Activated T-cell treated with anti-CD3 and anti-CD28 coated beads, Interleukin-2, amount 50 U/mL, for 24 hours (primary cell): Measurements from ENCODE around the gene RNPEPL1.

Experiments used
- DNase-seq: peaks from one replicate; pipeline ENCODE4 v3.0.0-alpha.2; 2020
- H3K27ac Mint-ChIP-seq: 2 replicates; pipeline ENCODE4 v1.8.0; 2020; ENCODE audit warnings: mild to moderate bottlenecking, mixed read lengths
- H3K27me3 Mint-ChIP-seq: 2 replicates; pipeline ENCODE4 v1.8.0; 2020; ENCODE audit warnings: mixed read lengths
- H3K36me3 Mint-ChIP-seq: 2 replicates; pipeline ENCODE4 v1.8.0; 2020; ENCODE audit warnings: low read depth, mixed read lengths
- H3K4me1 Mint-ChIP-seq: 2 replicates; pipeline ENCODE4 v1.8.0; 2020; ENCODE audit warnings: low read depth, mixed read lengths
- H3K4me3 Mint-ChIP-seq: 2 replicates; pipeline ENCODE4 v1.8.0; 2020; ENCODE audit warnings: mild to moderate bottlenecking, moderate library complexity, mixed read lengths
- H3K9me3 Mint-ChIP-seq: 2 replicates; pipeline ENCODE4 v1.8.0; 2020; ENCODE audit warnings: mixed read lengths

Gene RNPEPL1

GRCh38 chr2:240575101-240575965 is 7.0 kb downstream of the RNPEPL1 start:
- Mint-ChIP-seq H3K27ac (peak overlapping the region; percentile 59), H3K4me3 (no peak overlapping the region), H3K27me3 (no peaks in the 10 kb centered on the region), H3K36me3 (peaks cover 68% of the 10 kb centered on the region), H3K4me1 (peaks cover 33% of the 10 kb centered on the region), H3K9me3 (no peaks in the 10 kb centered on the region)
- DNase-seq = no peak

- Mint-ChIP-seq H3K9me3 (no peaks in the 10 kb centered on the region), H3K27ac (peak overlapping the region; percentile 59), H3K36me3 (peaks cover 69% of the 10 kb centered on the region), H3K27me3 (no peaks in the 10 kb centered on the region), H3K4me3 (no peak overlapping the region), H3K4me1 (peaks cover 31% of the 10 kb centered on the region)
- no peak for DNase-seq
Observed at GRCh38 chr2:240576036-240576435, 7.8 kb downstream of the RNPEPL1 start.

GRCh38 chr2:240576436-240577205 is 8.3 kb downstream of the RNPEPL1 start:
- H3K27ac Mint-ChIP-seq = no peak overlapping the region
- H3K4me1 Mint-ChIP-seq = peaks cover 26% of the 10 kb centered on the region
- H3K4me3 Mint-ChIP-seq = no peak overlapping the region
- no peaks in the 10 kb centered on the region for H3K27me3 Mint-ChIP-seq
- H3K36me3 Mint-ChIP-seq = peaks cover 71% of the 10 kb centered on the region
- DNase-seq = no peak
- H3K9me3 Mint-ChIP-seq = no peaks in the 10 kb centered on the region

GRCh38 chr2:240577281-240578109 is 9.2 kb downstream of the RNPEPL1 start:
- Mint-ChIP-seq H3K4me1 (peaks cover 29% of the 10 kb centered on the region), H3K27me3 (no peaks in the 10 kb centered on the region), H3K36me3 (peaks cover 71% of the 10 kb centered on the region), H3K4me3 (no peak overlapping the region), H3K9me3 (no peaks in the 10 kb centered on the region), H3K27ac (no peak overlapping the region)
- no peak for DNase-seq

GRCh38 chr2:240578110-240578450 is 9.8 kb downstream of the RNPEPL1 start:
- H3K27ac Mint-ChIP-seq = peak overlapping the region; percentile 14
- H3K4me3 Mint-ChIP-seq = no peak overlapping the region
- no peaks in the 10 kb centered on the region for H3K9me3 Mint-ChIP-seq
- no peaks in the 10 kb centered on the region for H3K27me3 Mint-ChIP-seq
- H3K36me3 Mint-ChIP-seq = peaks cover 69% of the 10 kb centered on the region
- no peak for DNase-seq
- peaks cover 34% of the 10 kb centered on the region for H3K4me1 Mint-ChIP-seq

GRCh38 chr2:240578488-240578887 is 10.2 kb downstream of the RNPEPL1 start:
- H3K4me3 Mint-ChIP-seq = no peak overlapping the region
- no peaks in the 10 kb centered on the region for H3K27me3 Mint-ChIP-seq
- peaks cover 37% of the 10 kb centered on the region for H3K4me1 Mint-ChIP-seq
- peaks cover 68% of the 10 kb centered on the region for H3K36me3 Mint-ChIP-seq
- H3K9me3 Mint-ChIP-seq = no peaks in the 10 kb centered on the region
- peak overlapping the region; percentile 87 for H3K27ac Mint-ChIP-seq
- DNase-seq = no peak

- Mint-ChIP-seq H3K27me3 (no peaks in the 10 kb centered on the region), H3K9me3 (no peaks in the 10 kb centered on the region), H3K36me3 (peaks cover 69% of the 10 kb centered on the region), H3K27ac (peak overlapping the region; percentile 87), H3K4me3 (no peak overlapping the region), H3K4me1 (peaks cover 40% of the 10 kb centered on the region)
- DNase-seq = no peak
Observed at GRCh38 chr2:240579071-240579762, 10.9 kb downstream of the RNPEPL1 start.

GRCh38 chr2:240579771-240580614 is 11.7 kb downstream of the RNPEPL1 start:
- Mint-ChIP-seq H3K9me3 (no peaks in the 10 kb centered on the region), H3K27ac (peak overlapping the region; percentile 87), H3K4me3 (peak overlapping the region; percentile 32), H3K36me3 (peaks cover 71% of the 10 kb centered on the region), H3K27me3 (no peaks in the 10 kb centered on the region), H3K4me1 (peaks cover 48% of the 10 kb centered on the region)
- peak; percentile 79 for DNase-seq

GRCh38 chr2:240581811-240582210 is 13.5 kb downstream of the RNPEPL1 start:
- no peak overlapping the region for H3K4me3 Mint-ChIP-seq
- peaks cover 63% of the 10 kb centered on the region for H3K36me3 Mint-ChIP-seq
- H3K27me3 Mint-ChIP-seq = no peaks in the 10 kb centered on the region
- H3K27ac Mint-ChIP-seq = no peak overlapping the region
- H3K9me3 Mint-ChIP-seq = no peaks in the 10 kb centered on the region
- H3K4me1 Mint-ChIP-seq = peaks cover 57% of the 10 kb centered on the region
- no peak for DNase-seq

- Mint-ChIP-seq H3K27me3 (no peaks in the 10 kb centered on the region), H3K4me3 (no peak overlapping the region), H3K27ac (no peak overlapping the region), H3K9me3 (no peaks in the 10 kb centered on the region), H3K36me3 (peaks cover 62% of the 10 kb centered on the region), H3K4me1 (peaks cover 63% of the 10 kb centered on the region)
- DNase-seq = no peak
Observed at GRCh38 chr2:240582781-240583180, 14.5 kb downstream of the RNPEPL1 start.

- no peak for DNase-seq
- no peak overlapping the region for H3K27ac Mint-ChIP-seq
- H3K4me3 Mint-ChIP-seq = no peak overlapping the region
- peaks cover 71% of the 10 kb centered on the region for H3K4me1 Mint-ChIP-seq
- no peaks in the 10 kb centered on the region for H3K9me3 Mint-ChIP-seq
- H3K36me3 Mint-ChIP-seq = peaks cover 60% of the 10 kb centered on the region
- H3K27me3 Mint-ChIP-seq = no peaks in the 10 kb centered on the region
Observed at GRCh38 chr2:240583774-240584173, 15.5 kb downstream of the RNPEPL1 start.

GRCh38 chr2:240584486-240585031 is 16.3 kb downstream of the RNPEPL1 start:
- Mint-ChIP-seq H3K4me3 (peak overlapping the region; percentile 97), H3K27me3 (no peaks in the 10 kb centered on the region), H3K27ac (peak overlapping the region; percentile 84), H3K36me3 (peaks cover 64% of the 10 kb centered on the region), H3K4me1 (peaks cover 70% of the 10 kb centered on the region), H3K9me3 (no peaks in the 10 kb centered on the region)
- DNase-seq = no peak

GRCh38 chr2:240585101-240585500 is 16.8 kb downstream of the RNPEPL1 start:
- Mint-ChIP-seq H3K36me3 (peaks cover 64% of the 10 kb centered on the region), H3K4me3 (peak overlapping the region; percentile 97), H3K9me3 (no peaks in the 10 kb centered on the region), H3K27me3 (no peaks in the 10 kb centered on the region), H3K4me1 (peaks cover 70% of the 10 kb centered on the region), H3K27ac (peak overlapping the region; percentile 84)
- no peak for DNase-seq
